Keratinocyte (primary cell): ENCODE measurements around the gene ZSCAN25. TPM values are rescaled to one million over a fixed set of nuclear protein-coding genes. Genes with fewer than 3 reads are reported as not detected.

Experiments
- DNase-seq: peaks from one replicate; pipeline ENCODE4 v3.0.0-alpha.2; 2011; ENCODE audit warnings: low read depth, missing footprints, low spot score
- FAIRE-seq: peaks from 2 replicates; lab custom pipeline; 2011; peaks lifted over from hg19 to GRCh38; lab: Jason Lieb, UNC
- H2AFZ ChIP-seq: 2 replicates; pipeline ENCODE4 v1.6.0; 2012; ENCODE audit warnings: low read length, control low read depth, inconsistent platforms; ENCODE audit not compliant: control insufficient read depth
- H3K27ac ChIP-seq: 2 replicates; pipeline ENCODE4 v1.5.1; 2011; ENCODE audit warnings: low read length; ENCODE audit not compliant: control insufficient read depth, insufficient read depth
- H3K27me3 ChIP-seq: 3 replicates; pipeline ENCODE4 v1.6.0; 2011; ENCODE audit warnings: low read length; ENCODE audit not compliant: control insufficient read depth, insufficient read depth; ENCODE audit errors: extremely low read depth
- H3K36me3 ChIP-seq, 2 experiments: 2 replicates in 1 of 2; 3 replicates in 1 of 2; pipeline ENCODE4 v1.5.1; 2011; ENCODE audit warnings: low read length in 2 of 2, mild to moderate bottlenecking in 1 of 2; ENCODE audit not compliant: control insufficient read depth in 2 of 2, insufficient read depth in 2 of 2; ENCODE audit errors: extremely low read depth in 1 of 2
- H3K4me1 ChIP-seq: 3 replicates; pipeline ENCODE4 v1.5.1; 2011; ENCODE audit warnings: low read length; ENCODE audit not compliant: control insufficient read depth, insufficient read depth; ENCODE audit errors: extremely low read depth
- H3K4me2 ChIP-seq: 3 replicates; pipeline ENCODE4 v1.6.0; 2011; ENCODE audit warnings: low read depth, low read length; ENCODE audit not compliant: control insufficient read depth, insufficient read depth; ENCODE audit errors: extremely low read depth
- H3K4me3 ChIP-seq, 3 experiments: fragments of 200-600 bp in 1 of 3; sonication (generic) in 1 of 3; 2 replicates in 2 of 3; 3 replicates in 1 of 3; pipeline ENCODE4 v1.5.1; 2011 to 2016; ENCODE audit warnings: low read length in 3 of 3, mild to moderate bottlenecking in 3 of 3, control low read depth in 2 of 3, inconsistent platforms in 1 of 3, low read depth in 1 of 3, mixed read lengths in 1 of 3, mixed run types in 1 of 3, moderate library complexity in 1 of 3; ENCODE audit not compliant: control insufficient read depth in 2 of 3, insufficient read depth in 2 of 3; ENCODE audit errors: extremely low read depth in 1 of 3
- H3K79me2 ChIP-seq: 2 replicates; pipeline ENCODE4 v1.6.0; 2012; ENCODE audit warnings: low read length; ENCODE audit not compliant: control insufficient read depth, insufficient read depth
- H3K9ac ChIP-seq: 3 replicates; pipeline ENCODE4 v1.6.0; 2011; ENCODE audit warnings: low read length; ENCODE audit not compliant: control insufficient read depth, insufficient read depth; ENCODE audit errors: extremely low read depth
- H3K9me1 ChIP-seq: 3 replicates; pipeline ENCODE4 v1.6.0; 2011; ENCODE audit warnings: low read length; ENCODE audit not compliant: control insufficient read depth, insufficient read depth; ENCODE audit errors: extremely low read depth
- H3K9me3 ChIP-seq: 2 replicates; pipeline ENCODE4 v1.5.1; 2012; ENCODE audit warnings: low read depth, low read length; ENCODE audit not compliant: control insufficient read depth
- H4K20me1 ChIP-seq: 3 replicates; pipeline ENCODE4 v1.6.0; 2011; ENCODE audit warnings: low read length; ENCODE audit not compliant: control insufficient read depth, insufficient read depth; ENCODE audit errors: extremely low read depth
- EZH2 ChIP-seq: IDR thresholded peaks from one replicate; pipeline ENCODE4 v1.6.1; 2012; ENCODE audit warnings: inconsistent platforms, mild to moderate bottlenecking, low read length, moderate library complexity
- dilution Hi-C: fragments of 300-500 bp; cut with MboI; formaldehyde crosslinking; loops from one replicate; pipeline ENCODE4 v1.7.0; 2020; ENCODE audit warnings: low sequenced_read_pairs; ENCODE audit not compliant: extremely low pct_ligation_motif_present
- polyA plus RNA-seq, 5 experiments: library from polyadenylated mRNA; depleted of rRNA in 3 of 5; stranded (reverse) in 3 of 5; stranded (forward) in 1 of 5; unstranded in 1 of 5; fragments of >200 nt; gene quantifications; 1 replicate in 1 of 5; 2 replicates in 3 of 5; 3 replicates in 1 of 5; pipeline versions ENCODE4 v1.2.1 to v1.2.3, GENCODE V29; 2011 to 2012; ENCODE audit warnings: missing spikeins in 2 of 5, low read depth in 1 of 5, low replicate concordance in 1 of 5
- TF ChIP-seq, protein P1 (sequence below), 3 experiments: IDR thresholded peaks in 1 of 3; conservative IDR thresholded peaks in 1 of 3; optimal IDR thresholded peaks in 1 of 3; 2 replicates in 2 of 3; 3 replicates in 1 of 3; pipeline versions ENCODE3 to v1.5.1; 2011; ENCODE audit warnings: low read length in 3 of 3, mild to moderate bottlenecking in 3 of 3, moderate library complexity in 2 of 3, control low read depth in 1 of 3, inconsistent platforms in 1 of 3; ENCODE audit not compliant: insufficient read depth in 2 of 3; ENCODE audit errors: extremely low read depth in 1 of 3

The ZSCAN25 gene
- polyA plus RNA-seq, 1 donor (not counting 4 experiments of a cell fraction or from before 2014, with no cell fraction given) = 13.1 TPM

DNA sequence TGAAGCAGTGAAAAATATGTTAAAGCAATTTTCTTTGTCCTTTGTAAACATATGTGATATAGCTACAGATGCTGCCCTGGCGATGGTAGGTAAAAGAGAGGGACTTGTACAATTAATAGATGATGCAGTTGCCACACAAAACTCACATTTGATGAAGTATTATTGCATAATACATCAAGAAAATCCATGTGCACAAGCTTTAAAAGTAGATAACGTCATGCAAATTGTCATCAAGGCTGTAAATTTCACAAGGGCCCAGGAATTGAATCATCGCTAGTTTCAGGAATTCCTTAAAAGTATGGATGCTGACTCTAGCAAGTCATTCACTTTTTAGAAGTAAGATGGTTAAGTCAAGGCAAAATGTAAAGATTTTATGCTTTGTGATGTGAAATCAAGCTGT, 53.0 kb downstream of the ZSCAN25 start:
- Histone ChIP-seq H3K4me1 (no peaks in the 10 kb centered on the region), H3K4me2 (no peak overlapping the region), H3K27ac (no peak overlapping the region), H3K9me1 (no peaks in the 10 kb centered on the region), H3K79me2 (no peaks in the 10 kb centered on the region), H3K9me3 (no peaks in the 10 kb centered on the region), H3K36me3 (peaks cover 0 to 3% of the 10 kb centered on the region in 2 experiments), H2AFZ (no peak overlapping the region), H3K9ac (no peak overlapping the region), H3K4me3 (no peak overlapping the region), H4K20me1 (no peaks in the 10 kb centered on the region), H3K27me3 (no peaks in the 10 kb centered on the region)
- dilution Hi-C loops = no loop called here
- TF ChIP-seq, protein P1, sequence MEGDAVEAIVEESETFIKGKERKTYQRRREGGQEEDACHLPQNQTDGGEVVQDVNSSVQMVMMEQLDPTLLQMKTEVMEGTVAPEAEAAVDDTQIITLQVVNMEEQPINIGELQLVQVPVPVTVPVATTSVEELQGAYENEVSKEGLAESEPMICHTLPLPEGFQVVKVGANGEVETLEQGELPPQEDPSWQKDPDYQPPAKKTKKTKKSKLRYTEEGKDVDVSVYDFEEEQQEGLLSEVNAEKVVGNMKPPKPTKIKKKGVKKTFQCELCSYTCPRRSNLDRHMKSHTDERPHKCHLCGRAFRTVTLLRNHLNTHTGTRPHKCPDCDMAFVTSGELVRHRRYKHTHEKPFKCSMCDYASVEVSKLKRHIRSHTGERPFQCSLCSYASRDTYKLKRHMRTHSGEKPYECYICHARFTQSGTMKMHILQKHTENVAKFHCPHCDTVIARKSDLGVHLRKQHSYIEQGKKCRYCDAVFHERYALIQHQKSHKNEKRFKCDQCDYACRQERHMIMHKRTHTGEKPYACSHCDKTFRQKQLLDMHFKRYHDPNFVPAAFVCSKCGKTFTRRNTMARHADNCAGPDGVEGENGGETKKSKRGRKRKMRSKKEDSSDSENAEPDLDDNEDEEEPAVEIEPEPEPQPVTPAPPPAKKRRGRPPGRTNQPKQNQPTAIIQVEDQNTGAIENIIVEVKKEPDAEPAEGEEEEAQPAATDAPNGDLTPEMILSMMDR (optimal IDR thresholded peaks at IDR 0.05 in 1 of 3, IDR thresholded peaks at IDR 0.05 in 1 of 3, conservative IDR thresholded peaks at IDR 0.05 in 1 of 3; ENCODE audit: extremely low read depth in 1 of 3, insufficient read depth in 2 of 3, low read length in 3 of 3) = no peak
- TF ChIP-seq EZH2 = no peak
- FAIRE-seq (no peak), DNase-seq (no peak)

GRCh38 chr7:99672573-99672972, 55.8 kb downstream of the ZSCAN25 start:
- H3K9me3 ChIP-seq = no peaks in the 10 kb centered on the region
- H3K9me1 ChIP-seq = no peaks in the 10 kb centered on the region
- H3K79me2 ChIP-seq = no peaks in the 10 kb centered on the region
- no peak overlapping the region for H3K4me2 ChIP-seq
- H3K27ac ChIP-seq = no peak overlapping the region
- no peaks in the 10 kb centered on the region for H3K4me1 ChIP-seq
- H4K20me1 ChIP-seq = no peaks in the 10 kb centered on the region
- TF ChIP-seq EZH2 = no peak
- TF ChIP-seq, protein P1 (optimal IDR thresholded peaks at IDR 0.05 in 1 of 3, IDR thresholded peaks at IDR 0.05 in 1 of 3, conservative IDR thresholded peaks at IDR 0.05 in 1 of 3; ENCODE audit: extremely low read depth in 1 of 3, insufficient read depth in 2 of 3, low read length in 3 of 3) = no peak
- FAIRE-seq (no peak), DNase-seq (no peak)
- no peak overlapping the region for H2AFZ ChIP-seq
- H3K4me3 ChIP-seq = no peak overlapping the region
- dilution Hi-C loops = no loop called here
- H3K9ac ChIP-seq = no peak overlapping the region
- H3K27me3 ChIP-seq = no peaks in the 10 kb centered on the region
- H3K36me3 ChIP-seq = peaks cover 0 to 3% of the 10 kb centered on the region in 2 experiments
